ENCODE data around the gene PLLP.
"Not testable (repeated sequence)": the region's sequence is repeated elsewhere in the genome, so short reads cannot be mapped to it uniquely, and the experiment has no call there.

DNA sequence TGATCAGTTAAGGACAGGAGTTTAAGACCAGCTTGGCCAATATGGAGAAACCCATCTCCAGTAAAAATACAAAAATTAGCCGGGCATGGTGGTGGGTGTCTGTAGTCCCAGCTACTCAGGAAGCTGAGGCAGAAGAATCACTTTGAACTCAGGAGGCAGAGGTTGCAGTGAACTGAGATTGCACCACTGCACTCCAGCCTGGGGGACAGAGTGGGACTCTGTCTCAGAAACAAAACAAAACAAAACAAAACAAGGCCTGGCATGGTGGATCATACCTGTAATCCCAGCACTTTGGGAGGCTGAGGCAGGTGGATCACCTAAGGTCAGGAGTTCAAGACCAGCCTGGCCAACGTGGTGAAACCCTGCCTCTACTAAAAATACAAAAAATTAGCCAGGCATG lies 17.1 kb downstream of the PLLP start:
- TF ChIP-seq, protein P1, sequence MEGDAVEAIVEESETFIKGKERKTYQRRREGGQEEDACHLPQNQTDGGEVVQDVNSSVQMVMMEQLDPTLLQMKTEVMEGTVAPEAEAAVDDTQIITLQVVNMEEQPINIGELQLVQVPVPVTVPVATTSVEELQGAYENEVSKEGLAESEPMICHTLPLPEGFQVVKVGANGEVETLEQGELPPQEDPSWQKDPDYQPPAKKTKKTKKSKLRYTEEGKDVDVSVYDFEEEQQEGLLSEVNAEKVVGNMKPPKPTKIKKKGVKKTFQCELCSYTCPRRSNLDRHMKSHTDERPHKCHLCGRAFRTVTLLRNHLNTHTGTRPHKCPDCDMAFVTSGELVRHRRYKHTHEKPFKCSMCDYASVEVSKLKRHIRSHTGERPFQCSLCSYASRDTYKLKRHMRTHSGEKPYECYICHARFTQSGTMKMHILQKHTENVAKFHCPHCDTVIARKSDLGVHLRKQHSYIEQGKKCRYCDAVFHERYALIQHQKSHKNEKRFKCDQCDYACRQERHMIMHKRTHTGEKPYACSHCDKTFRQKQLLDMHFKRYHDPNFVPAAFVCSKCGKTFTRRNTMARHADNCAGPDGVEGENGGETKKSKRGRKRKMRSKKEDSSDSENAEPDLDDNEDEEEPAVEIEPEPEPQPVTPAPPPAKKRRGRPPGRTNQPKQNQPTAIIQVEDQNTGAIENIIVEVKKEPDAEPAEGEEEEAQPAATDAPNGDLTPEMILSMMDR (IDR thresholded peaks at IDR 0.05), result not testable (repeated sequence)
- not testable (repeated sequence) for TF ChIP-seq POLR2A (IDR thresholded peaks at IDR 0.05)

Data from esophagus squamous epithelium (tissue), 4 donors.